PFSK-1 (cell line): Measurements from ENCODE around the gene CFAP65.

ENCODE experiments used
- FOXP2 ChIP-seq: optimal IDR thresholded peaks from 2 replicates; pipeline ENCODE3; 2011; ENCODE audit warnings: borderline replicate concordance, control low read depth, inconsistent platforms; ENCODE audit not compliant: insufficient read depth; ENCODE audit errors: extremely low read length, extremely low read depth
- POLR2AphosphoS5 ChIP-seq: IDR thresholded peaks from 2 replicates; pipeline ENCODE4 v1.6.1; 2012; ENCODE audit warnings: low read depth, mild to moderate bottlenecking, control low read depth, low read length, moderate library complexity
- SIN3A ChIP-seq: IDR thresholded peaks from 2 replicates; pipeline ENCODE4 v1.6.1; 2012; ENCODE audit warnings: mild to moderate bottlenecking, low read length, moderate library complexity, borderline replicate concordance; ENCODE audit not compliant: insufficient read depth
- TAF1 ChIP-seq: IDR thresholded peaks from 2 replicates; pipeline ENCODE4 v1.6.1; 2012; ENCODE audit warnings: low read length, control low read depth, borderline replicate concordance; ENCODE audit not compliant: insufficient read depth
- TF ChIP-seq, protein P1 (sequence below), 2 experiments: IDR thresholded peaks; 2 replicates each; pipeline versions ENCODE4 v1.6.1 to v1.8.0; 2011 to 2012; ENCODE audit warnings: low read depth in 2 of 2, low read length in 2 of 2, control low read depth in 1 of 2, inconsistent platforms in 1 of 2, mild to moderate bottlenecking in 1 of 2, moderate library complexity in 1 of 2; ENCODE audit not compliant: insufficient read depth in 1 of 2

CFAP65 gene

DNA sequence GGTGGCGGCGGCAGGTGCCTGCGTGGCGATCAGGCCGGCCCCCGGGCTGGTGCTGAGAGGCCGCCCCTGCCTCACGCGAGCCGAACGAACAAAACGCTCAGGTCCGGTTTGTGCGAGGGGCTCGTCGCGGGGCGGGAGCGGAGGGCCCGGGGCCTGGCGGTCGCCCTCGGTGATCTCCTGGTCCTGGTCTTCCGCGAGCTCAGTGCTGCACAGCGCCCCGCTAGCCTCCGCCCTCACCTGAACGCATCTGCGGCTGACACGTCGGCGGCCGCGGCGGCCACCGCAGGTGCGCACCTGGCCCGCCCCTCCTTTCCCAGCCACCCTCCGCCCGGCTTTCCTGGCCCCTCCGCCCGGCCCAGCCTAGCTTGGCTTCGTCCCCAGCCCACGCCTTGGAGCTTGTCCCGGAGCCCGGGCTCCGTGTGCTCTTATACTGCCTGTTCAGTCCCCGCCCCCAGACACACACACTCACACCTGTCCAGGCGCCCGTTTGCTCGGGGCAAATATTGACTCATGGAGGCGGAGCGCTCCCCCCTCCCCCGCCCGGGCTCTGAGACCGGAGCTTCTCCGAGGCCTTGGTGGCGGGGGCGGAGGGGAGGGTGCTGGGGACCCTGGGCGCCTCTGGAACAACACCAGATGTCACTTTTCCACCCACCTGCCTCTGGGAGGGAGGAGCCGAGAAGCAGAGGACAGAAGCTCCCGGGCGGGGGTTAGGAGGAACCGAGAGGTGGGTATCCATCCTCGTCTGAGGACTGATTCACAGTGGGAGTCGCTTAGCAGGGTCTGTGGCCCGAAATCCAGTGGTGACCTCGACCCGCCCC, 39.5 kb downstream of the CFAP65 start:
- TF ChIP-seq FOXP2, result no peak
- TF ChIP-seq, protein P1, sequence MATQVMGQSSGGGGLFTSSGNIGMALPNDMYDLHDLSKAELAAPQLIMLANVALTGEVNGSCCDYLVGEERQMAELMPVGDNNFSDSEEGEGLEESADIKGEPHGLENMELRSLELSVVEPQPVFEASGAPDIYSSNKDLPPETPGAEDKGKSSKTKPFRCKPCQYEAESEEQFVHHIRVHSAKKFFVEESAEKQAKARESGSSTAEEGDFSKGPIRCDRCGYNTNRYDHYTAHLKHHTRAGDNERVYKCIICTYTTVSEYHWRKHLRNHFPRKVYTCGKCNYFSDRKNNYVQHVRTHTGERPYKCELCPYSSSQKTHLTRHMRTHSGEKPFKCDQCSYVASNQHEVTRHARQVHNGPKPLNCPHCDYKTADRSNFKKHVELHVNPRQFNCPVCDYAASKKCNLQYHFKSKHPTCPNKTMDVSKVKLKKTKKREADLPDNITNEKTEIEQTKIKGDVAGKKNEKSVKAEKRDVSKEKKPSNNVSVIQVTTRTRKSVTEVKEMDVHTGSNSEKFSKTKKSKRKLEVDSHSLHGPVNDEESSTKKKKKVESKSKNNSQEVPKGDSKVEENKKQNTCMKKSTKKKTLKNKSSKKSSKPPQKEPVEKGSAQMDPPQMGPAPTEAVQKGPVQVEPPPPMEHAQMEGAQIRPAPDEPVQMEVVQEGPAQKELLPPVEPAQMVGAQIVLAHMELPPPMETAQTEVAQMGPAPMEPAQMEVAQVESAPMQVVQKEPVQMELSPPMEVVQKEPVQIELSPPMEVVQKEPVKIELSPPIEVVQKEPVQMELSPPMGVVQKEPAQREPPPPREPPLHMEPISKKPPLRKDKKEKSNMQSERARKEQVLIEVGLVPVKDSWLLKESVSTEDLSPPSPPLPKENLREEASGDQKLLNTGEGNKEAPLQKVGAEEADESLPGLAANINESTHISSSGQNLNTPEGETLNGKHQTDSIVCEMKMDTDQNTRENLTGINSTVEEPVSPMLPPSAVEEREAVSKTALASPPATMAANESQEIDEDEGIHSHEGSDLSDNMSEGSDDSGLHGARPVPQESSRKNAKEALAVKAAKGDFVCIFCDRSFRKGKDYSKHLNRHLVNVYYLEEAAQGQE (IDR thresholded peaks at IDR 0.05; ENCODE audit: insufficient read depth in 1 of 2, low read depth in 2 of 2, low read length in 2 of 2), result no peak

DNA sequence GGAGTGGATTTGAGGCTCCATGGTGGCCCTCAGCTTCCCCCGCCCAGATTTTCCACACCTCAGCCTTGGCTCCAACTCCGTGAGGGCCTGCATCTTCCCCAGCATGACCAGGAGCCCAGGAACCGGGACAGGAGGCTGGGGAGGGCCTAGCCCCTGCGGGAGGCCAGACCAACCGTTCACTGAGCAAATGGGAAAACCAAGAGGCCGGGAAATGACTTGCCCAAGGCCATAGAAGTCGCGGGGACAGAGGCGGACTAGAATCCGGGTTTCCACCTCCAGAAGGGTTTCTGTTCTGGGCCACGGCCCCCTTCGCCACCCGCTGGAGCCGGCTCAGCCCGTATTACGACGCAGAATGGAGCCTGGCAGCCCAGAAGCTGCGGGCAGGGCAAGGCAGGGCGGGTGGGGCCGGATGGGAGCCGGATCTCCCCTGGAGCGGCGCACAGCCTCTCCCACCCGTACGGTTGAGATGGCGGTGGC, 40.2 kb downstream of the CFAP65 start:
- TF ChIP-seq TAF1, result no peak
- TF ChIP-seq, protein P1 (IDR thresholded peaks at IDR 0.05; ENCODE audit: insufficient read depth in 1 of 2, low read depth in 2 of 2, low read length in 2 of 2), result no peak
- no peak for TF ChIP-seq POLR2AphosphoS5
- no peak for TF ChIP-seq SIN3A
- TF ChIP-seq FOXP2, result no peak

GRCh38 chr2:219000569-219000960, 40.8 kb downstream of the CFAP65 start:
- TF ChIP-seq, protein P1 (IDR thresholded peaks at IDR 0.05; ENCODE audit: insufficient read depth in 1 of 2, low read depth in 2 of 2, low read length in 2 of 2), result no peak
- TF ChIP-seq POLR2AphosphoS5 (no peak), FOXP2 (no peak), SIN3A (no peak), TAF1 (no peak)

DNA sequence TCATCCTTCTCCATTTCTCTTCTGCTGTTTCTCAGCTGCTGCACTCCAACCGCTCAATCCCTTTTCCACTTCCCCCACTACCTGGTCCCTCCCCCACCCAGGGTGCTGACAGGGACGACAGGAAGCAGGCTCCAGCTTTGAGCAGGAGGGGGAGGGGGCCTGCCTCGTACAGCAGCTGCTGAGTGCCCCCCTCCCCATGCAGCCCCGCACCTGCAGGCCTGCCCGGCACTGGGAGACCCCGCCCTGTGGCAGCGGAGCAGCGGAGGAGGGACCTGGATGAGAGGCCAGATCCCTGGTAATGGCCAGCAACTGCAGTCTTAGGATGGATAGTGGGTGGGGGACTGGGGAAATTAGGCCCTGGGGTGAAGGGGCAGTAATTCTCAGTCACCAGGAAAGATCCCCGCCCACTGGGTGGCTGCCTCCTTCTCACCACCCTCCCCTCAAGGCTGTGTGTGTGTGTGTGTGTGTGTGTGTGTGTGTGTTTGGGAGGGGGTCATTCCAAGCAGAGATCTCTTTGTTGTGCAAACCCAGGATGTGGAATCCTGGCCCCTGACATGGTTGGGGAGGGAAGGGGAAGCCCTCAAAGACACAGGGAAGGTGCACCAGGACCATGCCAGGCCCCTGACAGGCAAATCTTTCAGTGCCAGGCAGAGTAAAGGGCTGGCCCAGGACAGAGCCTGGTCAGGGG, 41.3 kb downstream of the CFAP65 start:
- no peak for TF ChIP-seq POLR2AphosphoS5
- TF ChIP-seq FOXP2, result no peak
- TF ChIP-seq TAF1, result no peak
- TF ChIP-seq, protein P1 (IDR thresholded peaks at IDR 0.05; ENCODE audit: insufficient read depth in 1 of 2, low read depth in 2 of 2, low read length in 2 of 2), result no peak
- TF ChIP-seq SIN3A, result no peak
